Ishikawa (cell line): ENCODE data around the gene LRRC41.
A peak's percentile ranks its signal among the peaks of the same experiment; 100 is the strongest.

Source experiments
- CEBPB ChIP-seq: IDR thresholded peaks from 2 replicates; pipeline ENCODE4 v1.6.1; 2012
- EGR1 ChIP-seq: IDR thresholded peaks from 2 replicates; pipeline ENCODE4 v1.6.1; 2012
- EP300 ChIP-seq: IDR thresholded peaks from 2 replicates; pipeline ENCODE4 v1.6.1; 2012; ENCODE audit warnings: borderline replicate concordance
- MAX ChIP-seq: IDR thresholded peaks from 2 replicates; pipeline ENCODE4 v1.6.1; 2012
- NFIC ChIP-seq: IDR thresholded peaks from 2 replicates; pipeline ENCODE4 v1.6.1; 2012
- RAD21 ChIP-seq: IDR thresholded peaks from 2 replicates; pipeline ENCODE4 v1.6.1; 2012; ENCODE audit warnings: low read depth
- TAF1 ChIP-seq: IDR thresholded peaks from 2 replicates; pipeline ENCODE4 v1.6.1; 2012; ENCODE audit warnings: low read depth, mild to moderate bottlenecking
- TEAD4 ChIP-seq: IDR thresholded peaks from 2 replicates; pipeline ENCODE4 v1.6.1; 2012
- USF1 ChIP-seq: IDR thresholded peaks from 2 replicates; pipeline ENCODE4 v1.6.1; 2012
- YY1 ChIP-seq: IDR thresholded peaks from 2 replicates; pipeline ENCODE4 v1.6.1; 2012; ENCODE audit warnings: low read depth

GRCh38 chr1:46247436-46248121, 55.8 kb downstream of the LRRC41 start, which contains the start of gene RAD54L:
- TF ChIP-seq CEBPB, result no peak
- TF ChIP-seq RAD21, result no peak
- peak; percentile 45; the same call in 1 of the 2 replicates for TF ChIP-seq NFIC
- no peak for TF ChIP-seq EP300
- TF ChIP-seq TEAD4, result no peak
- no peak for TF ChIP-seq USF1
- peak; percentile 61 for TF ChIP-seq TAF1
- TF ChIP-seq EGR1, result no peak
- peak; percentile 66; the same call in 1 of the 2 replicates for TF ChIP-seq YY1
- peak; percentile 86 for TF ChIP-seq MAX
